ENCODE data around the gene AP4E1. TPM values are rescaled to one million over a fixed set of nuclear protein-coding genes. Genes with fewer than 3 reads are reported as not detected.

The AP4E1 gene
- total RNA-seq, 1 experiment from 2014 or later = 9.5 TPM

DNA sequence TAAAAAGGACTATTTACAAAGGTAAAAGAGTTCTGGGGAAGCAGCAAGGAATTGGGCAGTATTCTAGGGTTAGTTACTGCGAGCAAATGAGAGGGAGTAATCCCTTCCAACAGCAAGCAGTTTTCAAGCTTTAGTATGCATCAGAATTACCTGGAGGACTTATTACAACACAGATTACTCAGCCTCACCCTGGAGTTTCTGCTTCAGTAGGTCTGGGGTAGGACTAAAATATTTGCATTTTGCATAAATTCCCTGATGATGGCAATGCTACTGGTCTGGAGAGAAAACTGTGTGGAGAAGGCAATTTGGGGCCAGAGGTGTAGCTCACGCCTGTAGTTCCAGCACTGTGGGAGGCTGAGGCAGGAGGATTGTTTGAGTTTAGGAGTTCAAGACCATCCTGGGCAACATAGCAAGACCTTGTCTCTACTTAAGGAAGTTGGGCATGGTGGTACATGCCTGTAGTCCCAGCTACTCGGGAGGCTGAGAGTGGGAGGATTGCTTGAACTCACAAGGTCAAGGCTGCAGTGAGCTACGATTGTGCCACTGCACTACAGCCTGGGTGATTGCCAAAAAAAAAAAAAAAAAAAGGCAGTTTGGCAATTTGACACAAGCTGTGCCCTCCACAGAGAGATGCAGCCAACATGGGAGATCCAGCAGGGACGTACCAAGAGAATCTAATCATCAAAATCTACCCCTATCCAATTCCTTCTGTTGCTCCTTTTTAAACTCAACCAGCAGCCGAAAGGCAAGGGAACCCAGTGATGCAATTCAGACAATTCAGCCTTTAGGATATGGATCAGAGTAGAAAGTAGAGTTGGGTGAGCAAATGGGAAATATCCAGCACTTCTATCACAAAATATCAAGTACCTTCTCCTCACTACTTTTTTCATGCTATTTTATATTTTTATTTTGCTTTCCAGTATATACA lies 27.1 kb upstream of the AP4E1 start:
- CTCF ChIA-PET = interaction anchor here (0.6 to 0.7 kb wide), 2 partner anchors 321 to 840 kb away, joined by 3 read pairs; no protein-coding TSS in a partner anchor
- no peaks in the 10 kb centered on the region for H3K9me3 Mint-ChIP-seq
- POLR2A ChIA-PET = interaction anchor here (0.6 kb wide), 3 partner anchors 51 to 300 kb away, joined by 3 to 6 read pairs (median 3); no protein-coding TSS in a partner anchor
- TF ChIP-seq, protein P1, sequence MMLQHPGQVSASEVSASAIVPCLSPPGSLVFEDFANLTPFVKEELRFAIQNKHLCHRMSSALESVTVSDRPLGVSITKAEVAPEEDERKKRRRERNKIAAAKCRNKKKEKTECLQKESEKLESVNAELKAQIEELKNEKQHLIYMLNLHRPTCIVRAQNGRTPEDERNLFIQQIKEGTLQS (CRISPR knock-in tag; conservative IDR thresholded peaks at IDR 0.05) = no peak
- no peak for TF ChIP-seq CREM (CRISPR knock-in tag; IDR thresholded peaks at IDR 0.05)
- TF ChIP-seq, protein P2, sequence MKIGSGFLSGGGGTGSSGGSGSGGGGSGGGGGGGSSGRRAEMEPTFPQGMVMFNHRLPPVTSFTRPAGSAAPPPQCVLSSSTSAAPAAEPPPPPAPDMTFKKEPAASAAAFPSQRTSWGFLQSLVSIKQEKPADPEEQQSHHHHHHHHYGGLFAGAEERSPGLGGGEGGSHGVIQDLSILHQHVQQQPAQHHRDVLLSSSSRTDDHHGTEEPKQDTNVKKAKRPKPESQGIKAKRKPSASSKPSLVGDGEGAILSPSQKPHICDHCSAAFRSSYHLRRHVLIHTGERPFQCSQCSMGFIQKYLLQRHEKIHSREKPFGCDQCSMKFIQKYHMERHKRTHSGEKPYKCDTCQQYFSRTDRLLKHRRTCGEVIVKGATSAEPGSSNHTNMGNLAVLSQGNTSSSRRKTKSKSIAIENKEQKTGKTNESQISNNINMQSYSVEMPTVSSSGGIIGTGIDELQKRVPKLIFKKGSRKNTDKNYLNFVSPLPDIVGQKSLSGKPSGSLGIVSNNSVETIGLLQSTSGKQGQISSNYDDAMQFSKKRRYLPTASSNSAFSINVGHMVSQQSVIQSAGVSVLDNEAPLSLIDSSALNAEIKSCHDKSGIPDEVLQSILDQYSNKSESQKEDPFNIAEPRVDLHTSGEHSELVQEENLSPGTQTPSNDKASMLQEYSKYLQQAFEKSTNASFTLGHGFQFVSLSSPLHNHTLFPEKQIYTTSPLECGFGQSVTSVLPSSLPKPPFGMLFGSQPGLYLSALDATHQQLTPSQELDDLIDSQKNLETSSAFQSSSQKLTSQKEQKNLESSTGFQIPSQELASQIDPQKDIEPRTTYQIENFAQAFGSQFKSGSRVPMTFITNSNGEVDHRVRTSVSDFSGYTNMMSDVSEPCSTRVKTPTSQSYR (CRISPR knock-in tag; IDR thresholded peaks at IDR 0.05) = no peak
- TF ChIP-seq, protein P3, sequence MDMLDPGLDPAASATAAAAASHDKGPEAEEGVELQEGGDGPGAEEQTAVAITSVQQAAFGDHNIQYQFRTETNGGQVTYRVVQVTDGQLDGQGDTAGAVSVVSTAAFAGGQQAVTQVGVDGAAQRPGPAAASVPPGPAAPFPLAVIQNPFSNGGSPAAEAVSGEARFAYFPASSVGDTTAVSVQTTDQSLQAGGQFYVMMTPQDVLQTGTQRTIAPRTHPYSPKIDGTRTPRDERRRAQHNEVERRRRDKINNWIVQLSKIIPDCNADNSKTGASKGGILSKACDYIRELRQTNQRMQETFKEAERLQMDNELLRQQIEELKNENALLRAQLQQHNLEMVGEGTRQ (CRISPR knock-in tag; IDR thresholded peaks at IDR 0.05) = no peak
- no peak for TF ChIP-seq EMX1 (CRISPR knock-in tag; IDR thresholded peaks at IDR 0.05)
- no peak for TF ChIP-seq TP53 (CRISPR knock-in tag; IDR thresholded peaks at IDR 0.05)
- no peak for TF ChIP-seq FOXK1 (CRISPR knock-in tag; IDR thresholded peaks at IDR 0.05)
- TF ChIP-seq ZBTB21 (CRISPR knock-in tag; IDR thresholded peaks at IDR 0.05; ENCODE audit: borderline replicate concordance) = no peak
- H3K36me3 Mint-ChIP-seq = no peaks in the 10 kb centered on the region
- H3K27me3 Mint-ChIP-seq (ENCODE audit: low read depth) = peaks cover 6% of the 10 kb centered on the region
- H3K4me3 Mint-ChIP-seq = no peak overlapping the region
- no peaks in the 10 kb centered on the region for H3K4me1 Mint-ChIP-seq
- ATAC-seq (no peak), DNase-seq (ENCODE audit: low spot score) (no peak)
- H3K27ac Mint-ChIP-seq = no peak overlapping the region

DNA sequence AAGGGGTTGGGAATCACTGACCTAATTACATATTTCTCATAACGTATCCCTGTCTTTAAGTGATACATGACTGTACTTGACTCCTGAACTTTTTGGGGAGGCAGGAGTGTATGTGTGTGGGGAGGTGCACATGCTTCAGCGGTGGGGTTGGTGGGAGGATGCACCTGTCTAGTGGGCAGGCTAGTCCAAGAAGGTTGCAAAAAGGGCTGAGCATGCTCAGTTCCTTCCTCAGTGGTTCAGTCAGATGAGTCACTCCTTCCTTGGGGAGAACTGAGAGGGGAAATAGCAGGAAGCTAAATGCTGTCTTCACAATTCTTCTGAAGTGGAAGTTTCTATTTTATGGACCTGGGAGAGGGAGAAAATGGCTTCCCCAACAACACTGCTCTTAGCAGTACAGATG lies 24.6 kb upstream of the AP4E1 start:
- TF ChIP-seq JAZF1 (CRISPR knock-in tag; IDR thresholded peaks at IDR 0.05) = no peak
- no peak for TF ChIP-seq NFYB (CRISPR knock-in tag; conservative IDR thresholded peaks at IDR 0.05; ENCODE audit: low read depth)
- TF ChIP-seq CBFB (CRISPR knock-in tag; IDR thresholded peaks at IDR 0.05; ENCODE audit: low read depth) = no peak
- TF ChIP-seq OVOL2 (CRISPR knock-in tag; IDR thresholded peaks at IDR 0.05; ENCODE audit: borderline replicate concordance) = no peak
- TF ChIP-seq, protein P4, sequence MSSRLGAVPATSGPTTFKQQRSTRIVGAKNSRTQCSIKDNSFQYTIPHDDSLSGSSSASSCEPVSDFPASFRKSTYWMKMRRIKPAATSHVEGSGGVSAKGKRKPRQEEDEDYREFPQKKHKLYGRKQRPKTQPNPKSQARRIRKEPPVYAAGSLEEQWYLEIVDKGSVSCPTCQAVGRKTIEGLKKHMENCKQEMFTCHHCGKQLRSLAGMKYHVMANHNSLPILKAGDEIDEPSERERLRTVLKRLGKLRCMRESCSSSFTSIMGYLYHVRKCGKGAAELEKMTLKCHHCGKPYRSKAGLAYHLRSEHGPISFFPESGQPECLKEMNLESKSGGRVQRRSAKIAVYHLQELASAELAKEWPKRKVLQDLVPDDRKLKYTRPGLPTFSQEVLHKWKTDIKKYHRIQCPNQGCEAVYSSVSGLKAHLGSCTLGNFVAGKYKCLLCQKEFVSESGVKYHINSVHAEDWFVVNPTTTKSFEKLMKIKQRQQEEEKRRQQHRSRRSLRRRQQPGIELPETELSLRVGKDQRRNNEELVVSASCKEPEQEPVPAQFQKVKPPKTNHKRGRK (CRISPR knock-in tag; IDR thresholded peaks at IDR 0.05; ENCODE audit: borderline replicate concordance) = no peak
- no peak for TF ChIP-seq ZBTB21 (CRISPR knock-in tag; IDR thresholded peaks at IDR 0.05; ENCODE audit: borderline replicate concordance)
- no peak for TF ChIP-seq TP53 (CRISPR knock-in tag; IDR thresholded peaks at IDR 0.05)
- TF ChIP-seq, protein P5, sequence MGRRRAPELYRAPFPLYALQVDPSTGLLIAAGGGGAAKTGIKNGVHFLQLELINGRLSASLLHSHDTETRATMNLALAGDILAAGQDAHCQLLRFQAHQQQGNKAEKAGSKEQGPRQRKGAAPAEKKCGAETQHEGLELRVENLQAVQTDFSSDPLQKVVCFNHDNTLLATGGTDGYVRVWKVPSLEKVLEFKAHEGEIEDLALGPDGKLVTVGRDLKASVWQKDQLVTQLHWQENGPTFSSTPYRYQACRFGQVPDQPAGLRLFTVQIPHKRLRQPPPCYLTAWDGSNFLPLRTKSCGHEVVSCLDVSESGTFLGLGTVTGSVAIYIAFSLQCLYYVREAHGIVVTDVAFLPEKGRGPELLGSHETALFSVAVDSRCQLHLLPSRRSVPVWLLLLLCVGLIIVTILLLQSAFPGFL (CRISPR knock-in tag; IDR thresholded peaks at IDR 0.05; ENCODE audit: borderline replicate concordance) = no peak
- TF ChIP-seq SMAD4 (CRISPR knock-in tag; IDR thresholded peaks at IDR 0.05) = no peak
- TF ChIP-seq, protein P6, sequence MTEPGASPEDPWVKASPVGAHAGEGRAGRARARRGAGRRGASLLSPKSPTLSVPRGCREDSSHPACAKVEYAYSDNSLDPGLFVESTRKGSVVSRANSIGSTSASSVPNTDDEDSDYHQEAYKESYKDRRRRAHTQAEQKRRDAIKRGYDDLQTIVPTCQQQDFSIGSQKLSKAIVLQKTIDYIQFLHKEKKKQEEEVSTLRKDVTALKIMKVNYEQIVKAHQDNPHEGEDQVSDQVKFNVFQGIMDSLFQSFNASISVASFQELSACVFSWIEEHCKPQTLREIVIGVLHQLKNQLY (CRISPR knock-in tag; IDR thresholded peaks at IDR 0.05) = no peak
- TF ChIP-seq, protein P3 (CRISPR knock-in tag; IDR thresholded peaks at IDR 0.05) = no peak
- Mint-ChIP-seq H3K27me3 (ENCODE audit: low read depth) (peaks cover 6% of the 10 kb centered on the region), H3K27ac (no peak overlapping the region), H3K4me3 (no peak overlapping the region), H3K4me1 (no peaks in the 10 kb centered on the region), H3K9me3 (no peaks in the 10 kb centered on the region), H3K36me3 (no peaks in the 10 kb centered on the region)
- DNase-seq (ENCODE audit: low spot score) (no peak), ATAC-seq (no peak)
- CTCF ChIA-PET = no interaction called here
- POLR2A ChIA-PET = no interaction called here
